Hepatocyte (in vitro differentiated cells): ENCODE measurements around the gene TRIM3. TPM values are rescaled to one million over a fixed set of nuclear protein-coding genes. Genes with fewer than 3 reads are reported as not detected.
A peak's percentile ranks its signal among the peaks of the same experiment; 100 is the strongest.
"Not testable (repeated sequence)": the region's sequence is repeated elsewhere in the genome, so short reads cannot be mapped to it uniquely, and the experiment has no call there.

ENCODE experiments used
- DNase-seq: peaks from one replicate; pipeline ENCODE4 v3.0.0-alpha.2; 2016; ENCODE audit warnings: low spot score
- H2AFZ ChIP-seq: fragments of 200-600 bp; sonication (generic); 2 replicates; pipeline ENCODE4 v1.6.0; 2016; ENCODE audit warnings: antibody characterized with exemption, mild to moderate bottlenecking
- H3K27ac ChIP-seq: fragments of 200-600 bp; sonication (generic); 2 replicates; pipeline ENCODE4 v1.5.1; 2016; ENCODE audit warnings: mild to moderate bottlenecking
- H3K27me3 ChIP-seq: fragments of 200-600 bp; sonication (generic); 2 replicates; pipeline ENCODE4 v1.6.1; 2016
- H3K36me3 ChIP-seq: fragments of 200-600 bp; sonication (generic); replicated peaks from 2 replicates; pipeline ENCODE4 v1.5.1; 2016; ENCODE audit warnings: low read depth; ENCODE audit not compliant: insufficient read depth
- H3K4me1 ChIP-seq: fragments of 200-600 bp; sonication (generic); 2 replicates; pipeline ENCODE4 v1.5.1; 2016; ENCODE audit warnings: mild to moderate bottlenecking, moderate library complexity; ENCODE audit not compliant: insufficient read depth
- H3K4me2 ChIP-seq: fragments of 200-600 bp; sonication (generic); 2 replicates; pipeline ENCODE4 v1.6.0; 2016
- H3K4me3 ChIP-seq: fragments of 200-600 bp; sonication (generic); 2 replicates; pipeline ENCODE4 v1.5.1; 2016; ENCODE audit warnings: mild to moderate bottlenecking
- H3K79me2 ChIP-seq: fragments of 200-600 bp; sonication (generic); 2 replicates; pipeline ENCODE4 v1.6.0; 2017; ENCODE audit warnings: mild to moderate bottlenecking
- H3K9me2 ChIP-seq: fragments of 200-600 bp; sonication (generic); replicated peaks from 2 replicates; pipeline ENCODE4 v1.6.0; 2017; ENCODE audit warnings: mild to moderate bottlenecking; ENCODE audit not compliant: insufficient read depth
- H3K9me3 ChIP-seq: fragments of 200-600 bp; sonication (generic); 2 replicates; pipeline ENCODE4 v1.5.1; 2016; ENCODE audit warnings: low read depth, mild to moderate bottlenecking
- H4K20me1 ChIP-seq: fragments of 200-600 bp; sonication (generic); 2 replicates; pipeline ENCODE4 v1.6.0; 2016; ENCODE audit warnings: mild to moderate bottlenecking; ENCODE audit not compliant: insufficient read depth, poor library complexity, severe bottlenecking
- EZH2 ChIP-seq: fragments of 200-600 bp; sonication (generic); IDR thresholded peaks from 2 replicates; pipeline ENCODE4 v1.6.1; 2016; ENCODE audit warnings: antibody characterized with exemption, mild to moderate bottlenecking, borderline replicate concordance
- EZH2phosphoT487 ChIP-seq: fragments of 200-600 bp; sonication (generic); IDR thresholded peaks from one replicate; pipeline ENCODE4 v1.6.1; 2018; ENCODE audit warnings: antibody characterized with exemption, mild to moderate bottlenecking, low read depth, moderate library complexity; ENCODE audit not compliant: unreplicated experiment, severe bottlenecking
- WGBS: methylation state at CpG from one replicate; pipeline ENCODE4 v1.1.6; 2016; ENCODE audit warnings: low lambda C conversion rate; ENCODE audit errors: missing lambda C conversion rate; 5-methylcytosine and 5-hydroxymethylcytosine counted together
- polyA plus RNA-seq: library from polyadenylated mRNA; unstranded; fragments of >200 nt; fragmentation: Nextera tagmentation; extraction: Ambion mirVana; gene quantifications from 2 replicates; pipeline ENCODE4 v1.2.1, GENCODE V29; 2016
- total RNA-seq: library from RNA; depleted of rRNA; stranded (reverse); fragments of >200 nt; gene quantifications from 2 replicates; pipeline ENCODE4 v1.2.3, GENCODE V29; 2014
- TF ChIP-seq, protein P1 (sequence below): fragments of 200-600 bp; sonication (generic); IDR thresholded peaks from 2 replicates; pipeline ENCODE4 v1.5.1; 2016; ENCODE audit warnings: antibody characterized with exemption, mild to moderate bottlenecking; ENCODE audit not compliant: poor library complexity

Gene TRIM3
- total RNA-seq, result 18.1 and 26.2 TPM in 2 replicates
- 31.6 and 35.5 TPM in 2 replicates for polyA plus RNA-seq

GRCh38 chr11:6473451-6474412 is at the start of gene TRIM3:
TSS of gene TRIM3 (minus strand) at chr11:6473941. CDS start at chr11:6465695, 8,246 bp downstream.
- H3K9me3 ChIP-seq, result no peaks in the 10 kb centered on the region
- TF ChIP-seq, protein P1, sequence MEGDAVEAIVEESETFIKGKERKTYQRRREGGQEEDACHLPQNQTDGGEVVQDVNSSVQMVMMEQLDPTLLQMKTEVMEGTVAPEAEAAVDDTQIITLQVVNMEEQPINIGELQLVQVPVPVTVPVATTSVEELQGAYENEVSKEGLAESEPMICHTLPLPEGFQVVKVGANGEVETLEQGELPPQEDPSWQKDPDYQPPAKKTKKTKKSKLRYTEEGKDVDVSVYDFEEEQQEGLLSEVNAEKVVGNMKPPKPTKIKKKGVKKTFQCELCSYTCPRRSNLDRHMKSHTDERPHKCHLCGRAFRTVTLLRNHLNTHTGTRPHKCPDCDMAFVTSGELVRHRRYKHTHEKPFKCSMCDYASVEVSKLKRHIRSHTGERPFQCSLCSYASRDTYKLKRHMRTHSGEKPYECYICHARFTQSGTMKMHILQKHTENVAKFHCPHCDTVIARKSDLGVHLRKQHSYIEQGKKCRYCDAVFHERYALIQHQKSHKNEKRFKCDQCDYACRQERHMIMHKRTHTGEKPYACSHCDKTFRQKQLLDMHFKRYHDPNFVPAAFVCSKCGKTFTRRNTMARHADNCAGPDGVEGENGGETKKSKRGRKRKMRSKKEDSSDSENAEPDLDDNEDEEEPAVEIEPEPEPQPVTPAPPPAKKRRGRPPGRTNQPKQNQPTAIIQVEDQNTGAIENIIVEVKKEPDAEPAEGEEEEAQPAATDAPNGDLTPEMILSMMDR, result peak; percentile 48
- TF ChIP-seq EZH2phosphoT487 (no peak), EZH2 (no peak)
- H3K27ac ChIP-seq, result peak within 1 kb of the TSS; percentile 94
- H3K4me1 ChIP-seq, result peaks cover 35% of the 10 kb centered on the region
- under 1% methylated on average over 54 of the region's 87 CpGs for WGBS
- H3K9me2 ChIP-seq, result no peaks in the 10 kb centered on the region
- peaks cover 34% of the 10 kb centered on the region for H3K79me2 ChIP-seq
- peak within 1 kb of the TSS; percentile 99 for H2AFZ ChIP-seq
- peak within 1 kb of the TSS; percentile 89 for H3K4me2 ChIP-seq
- no peaks in the 10 kb centered on the region for H3K36me3 ChIP-seq
- DNase-seq, result peak; percentile 97
- H3K4me3 ChIP-seq, result peak within 1 kb of the TSS; percentile 88
- H4K20me1 ChIP-seq, result no peaks in the 10 kb centered on the region
- H3K27me3 ChIP-seq, result no peaks in the 10 kb centered on the region

DNA sequence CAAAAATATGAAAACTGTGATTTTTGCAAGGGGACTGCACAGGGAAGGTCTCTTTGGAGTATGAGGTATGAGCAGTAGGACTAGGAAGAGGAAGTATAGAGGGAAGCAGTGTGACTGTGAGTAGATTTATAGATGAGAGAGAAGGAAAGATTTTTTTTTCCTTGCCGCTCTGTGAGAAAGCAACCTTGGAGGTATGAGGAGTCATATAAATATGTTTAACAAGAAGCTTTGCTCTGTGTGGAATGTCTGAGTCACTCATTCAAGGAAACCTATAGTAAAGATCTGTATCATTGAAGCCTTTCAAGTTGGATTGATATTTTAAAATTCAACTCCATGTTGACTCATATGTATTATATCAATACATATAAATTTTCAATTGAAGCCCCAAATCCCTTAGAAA is 49.5 kb upstream of the TRIM3 start:
- peak; percentile 56 for DNase-seq
- Histone ChIP-seq H3K4me1 (peaks cover 10% of the 10 kb centered on the region), H3K9me2 (no peaks in the 10 kb centered on the region), H3K27me3 (no peaks in the 10 kb centered on the region), H3K79me2 (no peaks in the 10 kb centered on the region), H4K20me1 (no peaks in the 10 kb centered on the region), H3K4me3 (no peak overlapping the region), H3K4me2 (no peak overlapping the region), H3K27ac (peak overlapping the region; percentile 67), H3K36me3 (no peaks in the 10 kb centered on the region), H2AFZ (no peak overlapping the region), H3K9me3 (no peaks in the 10 kb centered on the region)
- 38% methylated on average over 1 of the region's 1 CpG for WGBS
- no peak for TF ChIP-seq EZH2phosphoT487
- TF ChIP-seq, protein P1, result no peak
- TF ChIP-seq EZH2, result no peak

GRCh38 chr11:6521946-6522345 is 48.2 kb upstream of the TRIM3 start:
- not testable (repeated sequence) for H3K4me2 ChIP-seq, H3K9me3 ChIP-seq, H3K79me2 ChIP-seq, DNase-seq, H3K27ac ChIP-seq, H3K4me3 ChIP-seq, H4K20me1 ChIP-seq, H3K36me3 ChIP-seq, H2AFZ ChIP-seq, H3K27me3 ChIP-seq, H3K9me2 ChIP-seq
- WGBS, result 95% methylated on average over 3 of the region's 3 CpGs
- H3K4me1 ChIP-seq, result peaks cover 10% of the 10 kb centered on the region

DNA sequence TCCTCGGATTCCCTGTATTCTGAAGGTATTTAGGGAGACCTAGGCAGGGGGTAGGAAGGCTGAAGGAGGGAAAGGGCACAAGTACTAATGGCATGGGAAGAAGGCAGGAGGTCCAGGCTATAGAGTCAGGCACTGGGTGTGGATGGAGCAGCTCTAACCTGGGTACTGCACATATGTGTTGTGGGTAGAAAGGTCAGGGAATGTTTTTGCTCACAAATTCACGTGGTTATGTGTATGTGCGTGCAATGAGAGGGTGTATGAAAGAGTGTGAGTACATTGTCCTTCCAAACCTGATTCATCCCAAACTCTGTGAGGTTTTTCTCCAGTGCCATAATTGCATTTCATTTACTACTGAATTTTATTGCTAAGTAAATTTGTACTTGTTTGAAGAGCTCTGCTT is 46.5 kb upstream of the TRIM3 start:
- H3K4me2 ChIP-seq, result no peak overlapping the region
- no peak for DNase-seq
- no peak overlapping the region for H2AFZ ChIP-seq
- no peak for TF ChIP-seq EZH2
- TF ChIP-seq, protein P1, result no peak
- no peak for TF ChIP-seq EZH2phosphoT487
- no peaks in the 10 kb centered on the region for H3K9me3 ChIP-seq
- H3K27me3 ChIP-seq, result no peaks in the 10 kb centered on the region
- H3K4me1 ChIP-seq, result peaks cover 10% of the 10 kb centered on the region
- no peaks in the 10 kb centered on the region for H3K36me3 ChIP-seq
- H3K79me2 ChIP-seq, result no peaks in the 10 kb centered on the region
- H3K27ac ChIP-seq, result no peak overlapping the region
- H4K20me1 ChIP-seq, result no peaks in the 10 kb centered on the region
- WGBS, result 73% methylated on average over 3 of the region's 3 CpGs
- H3K9me2 ChIP-seq, result no peaks in the 10 kb centered on the region
- no peak overlapping the region for H3K4me3 ChIP-seq
